Stomach (tissue), 4 donors: ENCODE data around the gene RTKN2.

Experiments used
- CTCF ChIP-seq, 7 experiments: fragments of 450-650 bp in 4 of 7; fragments of 200-600 bp in 3 of 7; sonication (generic) in 3 of 7; IDR thresholded peaks; one replicate each; pipeline ENCODE4 v1.5.1; 2016 to 2019; ENCODE audit warnings: antibody characterized with exemption in 7 of 7, control low read depth in 2 of 7, mild to moderate bottlenecking in 1 of 7
- EP300 ChIP-seq: sonication (generic); formaldehyde crosslinking; IDR thresholded peaks from one replicate; pipeline ENCODE4 v1.6.1; 2017; ENCODE audit warnings: antibody characterized with exemption
- POLR2A ChIP-seq, 4 donors: fragments of 450-650 bp; IDR thresholded peaks; one replicate each; pipeline ENCODE4 v1.6.1; 2016; ENCODE audit warnings: antibody characterized with exemption in 4 of 4, control low read depth in 2 of 4, mild to moderate bottlenecking in 1 of 4, moderate library complexity in 1 of 4
- POLR2AphosphoS5 ChIP-seq, 3 donors: sonication (generic); formaldehyde crosslinking; IDR thresholded peaks; one replicate each; pipeline ENCODE4 v1.6.1; 2016; ENCODE audit warnings: antibody characterized with exemption in 3 of 3

DNA sequence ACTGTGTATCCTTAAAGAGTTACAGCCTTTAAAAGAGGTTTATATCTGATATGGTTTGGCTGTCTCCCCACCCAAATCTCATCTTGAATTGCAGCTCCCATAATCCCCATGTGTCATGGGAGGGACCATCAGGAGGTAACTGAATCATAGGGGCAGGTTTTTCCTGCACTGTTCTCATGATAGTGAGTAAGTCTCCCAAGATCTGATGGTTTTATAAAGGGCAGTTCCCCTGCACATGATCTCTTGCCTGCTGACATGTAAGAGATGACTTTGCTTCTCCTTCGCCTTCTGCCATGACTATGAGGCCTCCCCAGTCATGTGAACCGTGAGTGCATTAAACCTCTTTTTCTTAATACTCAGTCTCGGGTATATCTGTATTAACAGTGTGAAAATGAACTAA is 9.7 kb downstream of the RTKN2 start:
- TF ChIP-seq CTCF (IDR thresholded peaks at IDR 0.05) = no peak
- TF ChIP-seq POLR2AphosphoS5 (IDR thresholded peaks at IDR 0.05) = no peak
- TF ChIP-seq POLR2A (IDR thresholded peaks at IDR 0.05) = no peak
- TF ChIP-seq EP300 = no peak
